Smooth muscle cell (in vitro differentiated cells): ENCODE results near the gene SGPL1. TPM values are rescaled to one million over a fixed set of nuclear protein-coding genes. Genes with fewer than 3 reads are reported as not detected.

ENCODE experiments used
- DNase-seq: peaks from one replicate; lab custom pipeline; 2025; ENCODE audit not compliant: unreplicated experiment; lab: John Stamatoyannopoulos, UW
- H2AFZ ChIP-seq: fragments of 200-600 bp; sonication (generic); 2 replicates; pipeline ENCODE4 v1.6.0; 2016; ENCODE audit warnings: antibody characterized with exemption, low read depth, mild to moderate bottlenecking
- H3F3A ChIP-seq: fragments of 200-600 bp; sonication (generic); 2 replicates; pipeline ENCODE4 v1.6.0; 2017; ENCODE audit warnings: antibody characterized with exemption, low read depth
- H3K27ac ChIP-seq: fragments of 200-600 bp; sonication (generic); 2 replicates; pipeline ENCODE4 v1.5.1; 2016; ENCODE audit warnings: low read depth, mild to moderate bottlenecking
- H3K27me3 ChIP-seq: fragments of 200-600 bp; sonication (generic); 2 replicates; pipeline ENCODE4 v1.6.1; 2016; ENCODE audit warnings: low read depth, mild to moderate bottlenecking
- H3K36me3 ChIP-seq: fragments of 200-600 bp; sonication (generic); 2 replicates; pipeline ENCODE4 v1.5.1; 2016; ENCODE audit warnings: low read depth
- H3K4me1 ChIP-seq: fragments of 200-600 bp; sonication (generic); 2 replicates; pipeline ENCODE4 v1.5.1; 2016; ENCODE audit warnings: low read depth
- H3K4me2 ChIP-seq: fragments of 200-600 bp; sonication (generic); 2 replicates; pipeline ENCODE4 v1.6.0; 2016; ENCODE audit warnings: mild to moderate bottlenecking
- H3K4me3 ChIP-seq: fragments of 200-600 bp; sonication (generic); 2 replicates; pipeline ENCODE4 v1.5.1; 2016; ENCODE audit warnings: mild to moderate bottlenecking
- H3K79me2 ChIP-seq: fragments of 200-600 bp; sonication (generic); 2 replicates; pipeline ENCODE4 v1.6.0; 2016; ENCODE audit warnings: low read depth, mild to moderate bottlenecking
- H3K9ac ChIP-seq: fragments of 200-600 bp; sonication (generic); 2 replicates; pipeline ENCODE4 v1.6.0; 2016; ENCODE audit warnings: low read depth
- H3K9me3 ChIP-seq: fragments of 200-600 bp; sonication (generic); replicated peaks from 2 replicates; pipeline ENCODE4 v1.5.1; 2016; ENCODE audit warnings: low read depth
- H4K20me1 ChIP-seq: fragments of 200-600 bp; sonication (generic); 2 replicates; pipeline ENCODE4 v1.6.0; 2016; ENCODE audit warnings: low read depth
- WGBS: methylation state at CpG from one replicate; pipeline ENCODE4 v1.1.7; 2016; ENCODE audit warnings: low lambda C conversion rate; 5-methylcytosine and 5-hydroxymethylcytosine counted together
- polyA plus RNA-seq: library from polyadenylated mRNA; unstranded; fragments of >200 nt; fragmentation: Nextera tagmentation; extraction: Ambion mirVana; gene quantifications from 2 replicates; pipeline ENCODE4 v1.2.1, GENCODE V29; 2016
- total RNA-seq: library from RNA; depleted of rRNA; stranded (reverse); fragments of >200 nt; gene quantifications from 2 replicates; pipeline ENCODE4 v1.2.3, GENCODE V29; 2014
- TF ChIP-seq, protein P1 (sequence below): fragments of 200-600 bp; sonication (generic); IDR thresholded peaks from 2 replicates; pipeline ENCODE4 v1.5.1; 2017; ENCODE audit warnings: borderline replicate concordance, mild to moderate bottlenecking, antibody characterized with exemption; ENCODE audit not compliant: insufficient read depth, poor library complexity, severe bottlenecking

SGPL1 gene
- total and polyA plus RNA-seq, 2 experiments from 2014 or later: 20.0 to 41.1 TPM

DNA sequence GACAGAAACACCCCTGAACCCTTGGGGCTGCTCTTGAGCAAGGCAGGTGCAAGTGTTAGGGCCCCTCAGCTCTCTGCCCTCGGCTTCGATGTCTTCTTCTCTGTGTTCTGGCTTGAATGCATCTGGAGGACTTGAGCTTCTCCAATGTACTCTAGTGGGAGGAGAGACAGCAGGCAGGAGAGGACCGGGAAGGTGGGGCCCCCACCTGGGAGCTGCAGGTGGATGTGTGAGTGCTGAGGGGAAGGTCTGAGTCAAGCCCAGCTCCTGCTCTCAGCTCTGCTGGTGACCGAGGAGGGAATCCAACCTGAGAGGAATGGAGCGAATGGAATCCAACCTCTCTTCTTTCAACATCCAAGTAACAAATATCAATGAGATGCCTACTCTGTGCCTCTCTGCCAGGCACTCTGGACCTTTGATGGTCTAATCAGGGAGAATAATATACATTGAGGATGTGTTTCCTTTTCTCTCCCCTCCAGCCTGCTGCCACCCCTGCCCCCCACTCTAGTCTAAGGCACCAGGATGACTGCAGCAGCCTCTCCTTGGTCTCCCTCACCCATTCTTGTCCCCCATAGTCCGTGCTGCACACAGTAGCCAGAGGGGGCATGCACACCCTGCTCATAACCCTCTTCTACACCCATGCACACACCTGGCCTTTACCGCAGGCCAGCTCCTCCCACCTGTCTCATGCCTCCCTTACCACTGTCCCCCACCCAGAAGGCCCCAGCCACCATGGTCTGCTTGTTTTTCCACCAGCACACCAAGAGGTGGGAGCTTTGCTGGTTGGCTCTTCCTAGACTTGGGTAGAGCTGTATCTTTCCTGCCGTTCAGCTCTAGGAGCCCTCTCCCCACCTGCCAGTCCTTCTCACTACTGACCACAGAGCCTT is 44.2 kb upstream of the SGPL1 start:
- H3K9ac ChIP-seq: no peak overlapping the region
- TF ChIP-seq, protein P1, sequence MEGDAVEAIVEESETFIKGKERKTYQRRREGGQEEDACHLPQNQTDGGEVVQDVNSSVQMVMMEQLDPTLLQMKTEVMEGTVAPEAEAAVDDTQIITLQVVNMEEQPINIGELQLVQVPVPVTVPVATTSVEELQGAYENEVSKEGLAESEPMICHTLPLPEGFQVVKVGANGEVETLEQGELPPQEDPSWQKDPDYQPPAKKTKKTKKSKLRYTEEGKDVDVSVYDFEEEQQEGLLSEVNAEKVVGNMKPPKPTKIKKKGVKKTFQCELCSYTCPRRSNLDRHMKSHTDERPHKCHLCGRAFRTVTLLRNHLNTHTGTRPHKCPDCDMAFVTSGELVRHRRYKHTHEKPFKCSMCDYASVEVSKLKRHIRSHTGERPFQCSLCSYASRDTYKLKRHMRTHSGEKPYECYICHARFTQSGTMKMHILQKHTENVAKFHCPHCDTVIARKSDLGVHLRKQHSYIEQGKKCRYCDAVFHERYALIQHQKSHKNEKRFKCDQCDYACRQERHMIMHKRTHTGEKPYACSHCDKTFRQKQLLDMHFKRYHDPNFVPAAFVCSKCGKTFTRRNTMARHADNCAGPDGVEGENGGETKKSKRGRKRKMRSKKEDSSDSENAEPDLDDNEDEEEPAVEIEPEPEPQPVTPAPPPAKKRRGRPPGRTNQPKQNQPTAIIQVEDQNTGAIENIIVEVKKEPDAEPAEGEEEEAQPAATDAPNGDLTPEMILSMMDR: no peak
- H3K27ac ChIP-seq: no peak overlapping the region
- H4K20me1 ChIP-seq: no peaks in the 10 kb centered on the region
- no peaks in the 10 kb centered on the region for H3K9me3 ChIP-seq
- WGBS: 96% methylated on average over 8 of the region's 8 CpGs
- H3K4me3 ChIP-seq: no peak overlapping the region
- DNase-seq: no peak
- no peaks in the 10 kb centered on the region for H3K79me2 ChIP-seq
- no peaks in the 10 kb centered on the region for H3K36me3 ChIP-seq
- H2AFZ ChIP-seq: no peak overlapping the region
- no peaks in the 10 kb centered on the region for H3K27me3 ChIP-seq
- no peaks in the 10 kb centered on the region for H3F3A ChIP-seq
- no peak overlapping the region for H3K4me2 ChIP-seq
- H3K4me1 ChIP-seq: no peaks in the 10 kb centered on the region

GRCh38 chr10:70772627-70773026 is 43.1 kb upstream of the SGPL1 start:
- Histone ChIP-seq H4K20me1 (no peaks in the 10 kb centered on the region), H3K36me3 (no peaks in the 10 kb centered on the region), H3F3A (no peaks in the 10 kb centered on the region), H3K4me1 (no peaks in the 10 kb centered on the region), H3K27ac (no peak overlapping the region), H3K4me3 (no peak overlapping the region), H3K27me3 (no peaks in the 10 kb centered on the region), H3K9ac (no peak overlapping the region), H3K9me3 (no peaks in the 10 kb centered on the region), H3K4me2 (no peak overlapping the region), H2AFZ (no peak overlapping the region), H3K79me2 (no peaks in the 10 kb centered on the region)
- 71% methylated on average over 4 of the region's 4 CpGs for WGBS
- no peak for DNase-seq
- TF ChIP-seq, protein P1: no peak

- TF ChIP-seq, protein P1: no peak
- Histone ChIP-seq H3K27ac (no peak overlapping the region), H3K4me2 (no peak overlapping the region), H3K36me3 (no peaks in the 10 kb centered on the region), H3K9me3 (no peaks in the 10 kb centered on the region), H3K4me1 (no peaks in the 10 kb centered on the region), H3K27me3 (no peaks in the 10 kb centered on the region), H3K4me3 (no peak overlapping the region), H3F3A (no peaks in the 10 kb centered on the region), H3K79me2 (no peaks in the 10 kb centered on the region), H4K20me1 (no peaks in the 10 kb centered on the region), H2AFZ (no peak overlapping the region), H3K9ac (no peak overlapping the region)
- 82% methylated on average over 9 of the region's 9 CpGs for WGBS
- no peak for DNase-seq
Observed at GRCh38 chr10:70773461-70773860, 42.3 kb upstream of the SGPL1 start.
